ENCODE measurements around the gene TNP2.

Gene TNP2

GRCh38 chr16:11273721-11274324 lies 4.7 kb upstream of the TNP2 start:
- DNase-seq (ENCODE audit: extremely low spot score): no peak
- ChIA-PET CTCF (interaction anchor here (1.1 to 2.6 kb wide), 7 partner anchors 10 to 123 kb away, joined by 3 to 7 read pairs (median 3); partner anchors contain the start of gene SOCS1), POLR2A (no interaction called here)
- TF ChIP-seq CTCF (IDR thresholded peaks at IDR 0.05; ENCODE audit: control extremely low read depth, extremely low read depth, low read depth, missing control alignments): no peak

GRCh38 chr16:11272921-11273720 lies 4.0 kb upstream of the TNP2 start, which contains the start of gene PRM3:
PRM3 (minus strand) TSS chr16:11273629; CDS start chr16:11273595, 34 bp downstream.
- TF ChIP-seq CTCF (IDR thresholded peaks at IDR 0.05; ENCODE audit: control extremely low read depth, extremely low read depth, low read depth, missing control alignments): no peak
- POLR2A ChIA-PET: no interaction called here
- CTCF ChIA-PET: interaction anchor here (1.1 to 2.6 kb wide), 10 partner anchors 10 to 319 kb away, joined by 3 to 7 read pairs (median 3); partner anchors contain the start of gene SOCS1
- DNase-seq (ENCODE audit: extremely low spot score): no peak

GRCh38 chr16:11272484-11272883 lies 3.4 kb upstream of the TNP2 start:
- DNase-seq (ENCODE audit: extremely low spot score): no peak
- CTCF ChIA-PET: interaction anchor here (0.9 to 2.6 kb wide), 5 partner anchors 11 to 318 kb away, joined by 3 to 7 read pairs (median 3); no protein-coding TSS in a partner anchor
- TF ChIP-seq CTCF (IDR thresholded peaks at IDR 0.05; ENCODE audit: control extremely low read depth, extremely low read depth, low read depth, missing control alignments): no peak
- POLR2A ChIA-PET: no interaction called here

- no peak for TF ChIP-seq CTCF (IDR thresholded peaks at IDR 0.05; ENCODE audit: control extremely low read depth, extremely low read depth, low read depth, missing control alignments)
- POLR2A ChIA-PET: interaction anchor here (1.0 kb wide), 1 partner anchor 15 kb away, joined by 4 read pairs; no protein-coding TSS in a partner anchor
Measured at GRCh38 chr16:11271610-11272009, 2.5 kb upstream of the TNP2 start.

GRCh38 chr16:11270602-11271162 lies 1.6 kb upstream of the TNP2 start:
- ChIA-PET CTCF (interaction anchor here (0.9 to 4.6 kb wide), 5 partner anchors 10 to 300 kb away, joined by 3 to 39 read pairs (median 3); partner anchors contain the start of gene SOCS1), POLR2A (no interaction called here)
- DNase-seq (ENCODE audit: extremely low spot score): no peak
- TF ChIP-seq CTCF (IDR thresholded peaks at IDR 0.05; ENCODE audit: control extremely low read depth, extremely low read depth, low read depth, missing control alignments): no peak

More at GRCh38 chr16:11271610-11272009, 2.5 kb upstream of the TNP2 start:
- DNase-seq (ENCODE audit: extremely low spot score): no peak
- CTCF ChIA-PET: interaction anchor here (0.6 to 2.6 kb wide), 6 partner anchors 10 to 317 kb away, joined by 3 to 7 read pairs (median 3); partner anchors contain the start of gene SOCS1

- ChIA-PET CTCF (interaction anchor here (1.5 kb wide), 1 partner anchor 68 kb away, joined by 3 read pairs; no protein-coding TSS in a partner anchor), POLR2A (interaction anchor here (2.4 kb wide), 1 partner anchor 9 kb away, joined by 7 read pairs; the partner anchor contains the start of gene SOCS1)
- no peak for TF ChIP-seq CTCF (IDR thresholded peaks at IDR 0.05; ENCODE audit: control extremely low read depth, extremely low read depth, low read depth, missing control alignments)
- no peak for DNase-seq (ENCODE audit: extremely low spot score)
Measured at GRCh38 chr16:11265124-11265523, 4.0 kb downstream of the TNP2 start.

All from GM10248 (cell line).